Spleen (tissue), 11 donors: ENCODE data around the gene CPTP. TPM values are rescaled to one million over a fixed set of nuclear protein-coding genes. Genes with fewer than 3 reads are reported as not detected.
A peak's percentile ranks its signal among the peaks of the same experiment; 100 is the strongest.

ENCODE experiments used
- DNase-seq: peaks from one replicate; pipeline ENCODE4 v3.0.0-alpha.2; 2020
- H3K27ac ChIP-seq, 8 donors: fragments of 200-600 bp; sonication (generic) in 7 of 8; 1 replicate in 4 of 8; 2 replicates in 4 of 8; pipeline versions ENCODE4 v1.5.0 to v1.8.0; 2016 to 2021; ENCODE audit warnings: inconsistent platforms in 4 of 8, mild to moderate bottlenecking in 4 of 8, moderate library complexity in 1 of 8
- H3K27me3 ChIP-seq, 7 donors: fragments of 200-600 bp; sonication (generic) in 6 of 7; replicated peaks in 1 of 7; 1 replicate in 4 of 7; 2 replicates in 3 of 7; pipeline versions ENCODE4 v1.5.0 to v1.8.0; 2016 to 2021; ENCODE audit warnings: inconsistent platforms in 3 of 7, mild to moderate bottlenecking in 1 of 7
- H3K36me3 ChIP-seq, 6 donors: fragments of 200-600 bp; sonication (generic) in 5 of 6; 1 replicate in 4 of 6; 2 replicates in 2 of 6; pipeline versions ENCODE4 v1.5.0 to v1.8.0; 2016 to 2021; ENCODE audit warnings: inconsistent platforms in 2 of 6
- H3K4me1 ChIP-seq, 6 donors: fragments of 200-600 bp; sonication (generic) in 5 of 6; 1 replicate in 3 of 6; 2 replicates in 3 of 6; pipeline versions ENCODE4 v1.5.0 to v1.8.0; 2016 to 2021; ENCODE audit warnings: inconsistent platforms in 3 of 6
- H3K4me3 ChIP-seq, 8 donors: fragments of 200-600 bp; sonication (generic) in 7 of 8; 1 replicate in 4 of 8; 2 replicates in 4 of 8; pipeline versions ENCODE4 v1.5.0 to v1.8.0; 2016 to 2021; ENCODE audit warnings: inconsistent platforms in 4 of 8, mild to moderate bottlenecking in 4 of 8, moderate library complexity in 2 of 8
- H3K9me3 ChIP-seq, 8 donors: fragments of 200-600 bp; sonication (generic) in 7 of 8; 1 replicate in 4 of 8; 2 replicates in 4 of 8; pipeline versions ENCODE4 v1.5.0 to v1.8.0; 2016 to 2021; ENCODE audit warnings: inconsistent platforms in 4 of 8
- CTCF ChIP-seq, 11 experiments: fragments of 200-600 bp in 7 of 11; fragments of 450-650 bp in 4 of 11; sonication (generic) in 4 of 11; IDR thresholded peaks in 8 of 11; conservative IDR thresholded peaks in 3 of 11; 1 replicate in 7 of 11; 2 replicates in 4 of 11; pipeline versions ENCODE4 v1.4.0 to v1.8.0; 2016 to 2021; ENCODE audit warnings: antibody characterized with exemption in 11 of 11, inconsistent platforms in 4 of 11, mild to moderate bottlenecking in 1 of 11
- POLR2A ChIP-seq, 3 donors: fragments of 450-650 bp; IDR thresholded peaks; one replicate each; pipeline ENCODE4 v1.5.1; 2017; ENCODE audit warnings: antibody characterized with exemption in 3 of 3, mild to moderate bottlenecking in 1 of 3
- POLR2AphosphoS5 ChIP-seq, 3 donors: sonication (generic); formaldehyde crosslinking; IDR thresholded peaks; one replicate each; pipeline ENCODE4 v1.5.1; 2017; ENCODE audit warnings: antibody characterized with exemption in 3 of 3
- WGBS, 5 donors: extraction: QIAGEN DNeasy Blood & Tissue Kit in 3 of 5; methylation state at CpG; one replicate each; pipeline versions ENCODE4 v1.1.5 to v1.1.7; 2013 to 2018; 5-methylcytosine and 5-hydroxymethylcytosine counted together
- intact Hi-C: fragments of 100-400 bp; cut with DNase I; formaldehyde crosslinking; loops from one replicate; pipeline ENCODE4 v1.15.0; 2023; ENCODE audit warnings: low total_unique reads
- polyA plus RNA-seq, 3 donors: library from polyadenylated mRNA; stranded (reverse); fragments of 200-250 nt; gene quantifications; one replicate each; pipeline ENCODE4 v1.2.1, GENCODE V29; 2013
- total RNA-seq, 7 donors: library from RNA; depleted of rRNA in 3 of 7; stranded (reverse); fragments of >200 nt in 3 of 7; fragmentation: NEBNext Ultra II Directional in 4 of 7; extraction: Animal tissue kit (Norgen Biotek cat#: 25700) in 4 of 7; gene quantifications; one replicate each; pipeline versions ENCODE4 v1.1.0 to v1.2.1, GENCODE V29; 2016 to 2021
- donor health status: healthy with polysubstance abuse.
- donor health status: DM: no; HTN: no; CAD: no; lungs with moderate emphysema.
- donor health status: DM: no; HTN: no; CAD: no.
- donor health status: Bipolar disorder and iron deficiency.
- donor health status: healthy.
- donor health status: DM: no; HTN: no; CAD: no.
- donor health status: DM: yes; HTN: yes; CAD: no.

The CPTP gene
- total and polyA plus RNA-seq, 10 donors, result 7.5 to 42.1 (median 25.9) TPM

- 73 to 82% (median 76%) methylated on average over 11 to 37 of the region's 37 CpGs for WGBS, 5 donors
These were observed 38.8 kb upstream of the CPTP start for GRCh38 chr1:1285611-1286311.

GRCh38 chr1:1286313-1287261 lies 38.0 kb upstream of the CPTP start:
- peak; percentile 80 for DNase-seq

More at GRCh38 chr1:1285611-1286311, 38.8 kb upstream of the CPTP start:
- no peak overlapping the region for H3K27ac ChIP-seq
- intact Hi-C loops, result no loop called here
- no peak for DNase-seq
- H3K27me3 ChIP-seq, result peaks cover 0 to 33% (median 0%) of the 10 kb centered on the region in 7 donors
- H3K4me1 ChIP-seq, result peaks cover 0 to 21% (median 3%) of the 10 kb centered on the region in 6 donors
- no peak overlapping the region for H3K4me3 ChIP-seq
- H3K9me3 ChIP-seq, result no peaks in the 10 kb centered on the region
- no peaks in the 10 kb centered on the region for H3K36me3 ChIP-seq
- TF ChIP-seq POLR2A (IDR thresholded peaks at IDR 0.05), result no peak
- no peak for TF ChIP-seq POLR2AphosphoS5 (IDR thresholded peaks at IDR 0.05)
- no peak for TF ChIP-seq CTCF (IDR thresholded peaks at IDR 0.05 in 8 of 11, conservative IDR thresholded peaks at IDR 0.05 in 3 of 11)

GRCh38 chr1:1287288-1288110 lies 37.1 kb upstream of the CPTP start:
- TF ChIP-seq CTCF (IDR thresholded peaks at IDR 0.05 in 8 of 11, conservative IDR thresholded peaks at IDR 0.05 in 3 of 11) (no peak), POLR2AphosphoS5 (IDR thresholded peaks at IDR 0.05) (peak in 2 of 3 donors; percentile 28 to 57)
- DNase-seq, result peak; percentile 79
- Histone ChIP-seq H3K27ac (peak overlapping the region in 5 of 8 donors; percentile 4 to 58 (median 33)), H3K4me1 (peaks cover 0 to 33% (median 14%) of the 10 kb centered on the region in 6 donors), H3K4me3 (no peak overlapping the region), H3K36me3 (no peaks in the 10 kb centered on the region), H3K27me3 (peaks cover 0 to 33% (median 0%) of the 10 kb centered on the region in 7 donors), H3K9me3 (no peaks in the 10 kb centered on the region)
- 61 to 82% (median 79%) methylated on average over 5 to 46 of the region's 46 CpGs for WGBS, 5 donors
- intact Hi-C loops, result no loop called here

More at GRCh38 chr1:1286313-1287261, 38.0 kb upstream of the CPTP start:
- WGBS, 5 donors, result 67 to 77% (median 71%) methylated on average over 14 to 50 of the region's 50 CpGs
- Histone ChIP-seq H3K36me3 (no peaks in the 10 kb centered on the region), H3K27ac (peak overlapping the region in 5 of 8 donors; percentile 4 to 58 (median 33)), H3K4me3 (no peak overlapping the region), H3K27me3 (peaks cover 0 to 33% (median 0%) of the 10 kb centered on the region in 7 donors), H3K4me1 (peaks cover 0 to 24% (median 10%) of the 10 kb centered on the region in 6 donors), H3K9me3 (no peaks in the 10 kb centered on the region)
- intact Hi-C loops, result no loop called here
- TF ChIP-seq CTCF (IDR thresholded peaks at IDR 0.05 in 8 of 11, conservative IDR thresholded peaks at IDR 0.05 in 3 of 11) (no peak), POLR2A (IDR thresholded peaks at IDR 0.05) (no peak), POLR2AphosphoS5 (IDR thresholded peaks at IDR 0.05) (no peak)
